HepG2 (cell line): ENCODE data around the gene CAMTA1. TPM values are rescaled to one million over a fixed set of nuclear protein-coding genes. Genes with fewer than 3 reads are reported as not detected.

ENCODE experiments used
- CHD2 ChIP-seq: IDR thresholded peaks from 2 replicates; pipeline ENCODE4 v1.6.1; 2011; ENCODE audit warnings: low read depth, low read length, improper control_type of control experiment
- FOXA1 ChIP-seq, 2 experiments: fragments of 450-650 bp in 1 of 2; sonication (generic) in 1 of 2; formaldehyde crosslinking in 1 of 2; IDR thresholded peaks; 2 replicates each; pipeline versions ENCODE4 v1.4.0 to v1.6.1; 2016 to 2020; ENCODE audit warnings: missing genetic modification reagents in 1 of 2
- FOXJ3 ChIP-seq: sonication (generic); formaldehyde crosslinking; IDR thresholded peaks from 2 replicates; pipeline ENCODE4 v1.4.0; 2020; ENCODE audit warnings: missing genetic modification reagents, mild to moderate bottlenecking, borderline replicate concordance
- HCFC1 ChIP-seq: fragments of 150-350 bp; IDR thresholded peaks from 2 replicates; pipeline ENCODE4 v1.6.1; 2014; ENCODE audit warnings: low read depth, low read length
- NFKB2 ChIP-seq: sonication (generic); formaldehyde crosslinking; IDR thresholded peaks from 2 replicates; pipeline ENCODE4 v1.4.0; 2020; ENCODE audit warnings: missing genetic modification reagents, borderline replicate concordance
- SNAPC2 ChIP-seq: sonication (generic); formaldehyde crosslinking; IDR thresholded peaks from 2 replicates; pipeline ENCODE4 v1.8.1; 2022; ENCODE audit warnings: mild to moderate bottlenecking, missing genetic modification reagents
- TBX2 ChIP-seq: sonication (generic); formaldehyde crosslinking; IDR thresholded peaks from 2 replicates; pipeline ENCODE4 v1.5.0; 2020; ENCODE audit warnings: missing genetic modification reagents, mild to moderate bottlenecking, borderline replicate concordance
- ZEB1 ChIP-seq: IDR thresholded peaks from 2 replicates; pipeline ENCODE4 v1.6.1; 2012; ENCODE audit warnings: mild to moderate bottlenecking, low read depth, inconsistent platforms; ENCODE audit not compliant: insufficient replicate concordance
- ZNF549 ChIP-seq: sonication (generic); formaldehyde crosslinking; IDR thresholded peaks from 2 replicates; pipeline ENCODE4 v1.5.0; 2020; ENCODE audit warnings: missing genetic modification reagents
- polyA plus RNA-seq, 8 experiments: library from polyadenylated mRNA; depleted of rRNA in 3 of 8; stranded (reverse) in 7 of 8; unstranded in 1 of 8; fragments of >200 nt; fragmentation: Illumina TruSeq in 4 of 8; extraction: Trizol in 4 of 8; gene quantifications; 2 replicates each; pipeline versions ENCODE4 v1.2.1 to v1.2.3, GENCODE V29; 2011 to 2016; ENCODE audit warnings: low read depth in 4 of 8, missing spikeins in 1 of 8, mixed read lengths in 1 of 8; ENCODE audit not compliant: insufficient read depth in 1 of 8
- total RNA-seq, 5 experiments: library from RNA; depleted of rRNA; stranded (reverse); fragments of >200 nt; fragmentation: Illumina TruSeq; extraction: Trizol; gene quantifications; 2 replicates each; pipeline ENCODE4 v1.2.3, GENCODE V29; 2016; ENCODE audit warnings: low read depth in 1 of 5
- TF ChIP-seq, protein P1 (sequence below): IDR thresholded peaks from 2 replicates; pipeline ENCODE4 v1.6.1; 2016; ENCODE audit warnings: low read depth, missing genetic modification reagents, missing compliant biosample characterization
- TF ChIP-seq, protein P2 (sequence below): sonication (generic); formaldehyde crosslinking; IDR thresholded peaks from 2 replicates; pipeline ENCODE4 v1.9.0; 2021; ENCODE audit warnings: missing genetic modification reagents, borderline replicate concordance

CAMTA1 gene
- total and polyA plus RNA-seq, 2 of the 13 experiments (the other 11 are each of a cell fraction or from before 2014, with no cell fraction given): 25.0 to 36.4 TPM

DNA sequence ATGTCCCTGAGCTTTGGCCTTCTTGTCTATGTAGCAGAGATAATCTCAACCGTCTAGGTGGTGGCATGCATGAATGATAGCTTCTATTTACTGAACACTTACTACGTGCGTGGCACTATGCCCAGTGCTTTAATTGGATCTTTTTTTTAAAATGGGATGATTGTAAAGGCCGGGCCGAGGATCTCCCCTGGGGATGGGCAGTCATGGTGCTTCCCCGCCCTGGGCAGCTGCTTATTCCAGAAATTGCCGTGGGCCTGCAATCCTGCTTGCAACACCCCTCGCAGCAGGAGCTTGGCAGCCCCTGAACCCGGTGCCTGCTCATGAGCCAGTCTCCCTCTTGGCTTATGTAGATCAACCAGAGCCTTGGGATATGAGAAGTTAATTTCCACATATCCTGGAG lies 360.7 kb downstream of the CAMTA1 start (continued):
- TF ChIP-seq, protein P1, sequence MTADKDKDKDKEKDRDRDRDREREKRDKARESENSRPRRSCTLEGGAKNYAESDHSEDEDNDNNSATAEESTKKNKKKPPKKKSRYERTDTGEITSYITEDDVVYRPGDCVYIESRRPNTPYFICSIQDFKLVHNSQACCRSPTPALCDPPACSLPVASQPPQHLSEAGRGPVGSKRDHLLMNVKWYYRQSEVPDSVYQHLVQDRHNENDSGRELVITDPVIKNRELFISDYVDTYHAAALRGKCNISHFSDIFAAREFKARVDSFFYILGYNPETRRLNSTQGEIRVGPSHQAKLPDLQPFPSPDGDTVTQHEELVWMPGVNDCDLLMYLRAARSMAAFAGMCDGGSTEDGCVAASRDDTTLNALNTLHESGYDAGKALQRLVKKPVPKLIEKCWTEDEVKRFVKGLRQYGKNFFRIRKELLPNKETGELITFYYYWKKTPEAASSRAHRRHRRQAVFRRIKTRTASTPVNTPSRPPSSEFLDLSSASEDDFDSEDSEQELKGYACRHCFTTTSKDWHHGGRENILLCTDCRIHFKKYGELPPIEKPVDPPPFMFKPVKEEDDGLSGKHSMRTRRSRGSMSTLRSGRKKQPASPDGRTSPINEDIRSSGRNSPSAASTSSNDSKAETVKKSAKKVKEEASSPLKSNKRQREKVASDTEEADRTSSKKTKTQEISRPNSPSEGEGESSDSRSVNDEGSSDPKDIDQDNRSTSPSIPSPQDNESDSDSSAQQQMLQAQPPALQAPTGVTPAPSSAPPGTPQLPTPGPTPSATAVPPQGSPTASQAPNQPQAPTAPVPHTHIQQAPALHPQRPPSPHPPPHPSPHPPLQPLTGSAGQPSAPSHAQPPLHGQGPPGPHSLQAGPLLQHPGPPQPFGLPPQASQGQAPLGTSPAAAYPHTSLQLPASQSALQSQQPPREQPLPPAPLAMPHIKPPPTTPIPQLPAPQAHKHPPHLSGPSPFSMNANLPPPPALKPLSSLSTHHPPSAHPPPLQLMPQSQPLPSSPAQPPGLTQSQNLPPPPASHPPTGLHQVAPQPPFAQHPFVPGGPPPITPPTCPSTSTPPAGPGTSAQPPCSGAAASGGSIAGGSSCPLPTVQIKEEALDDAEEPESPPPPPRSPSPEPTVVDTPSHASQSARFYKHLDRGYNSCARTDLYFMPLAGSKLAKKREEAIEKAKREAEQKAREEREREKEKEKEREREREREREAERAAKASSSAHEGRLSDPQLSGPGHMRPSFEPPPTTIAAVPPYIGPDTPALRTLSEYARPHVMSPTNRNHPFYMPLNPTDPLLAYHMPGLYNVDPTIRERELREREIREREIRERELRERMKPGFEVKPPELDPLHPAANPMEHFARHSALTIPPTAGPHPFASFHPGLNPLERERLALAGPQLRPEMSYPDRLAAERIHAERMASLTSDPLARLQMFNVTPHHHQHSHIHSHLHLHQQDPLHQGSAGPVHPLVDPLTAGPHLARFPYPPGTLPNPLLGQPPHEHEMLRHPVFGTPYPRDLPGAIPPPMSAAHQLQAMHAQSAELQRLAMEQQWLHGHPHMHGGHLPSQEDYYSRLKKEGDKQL (CRISPR knock-in tag): no peak
- TF ChIP-seq ZEB1 (no peak), ZNF549 (no peak), FOXJ3 (CRISPR knock-in tag) (no peak), FOXA1 (IDR thresholded peaks at IDR 0.05) (no peak), FOXA1 (CRISPR knock-in tag; IDR thresholded peaks at IDR 0.05) (no peak), SNAPC2 (CRISPR knock-in tag) (no peak), CHD2 (no peak), TBX2 (no peak), NFKB2 (CRISPR knock-in tag) (no peak), HCFC1 (no peak)
- TF ChIP-seq, protein P2, sequence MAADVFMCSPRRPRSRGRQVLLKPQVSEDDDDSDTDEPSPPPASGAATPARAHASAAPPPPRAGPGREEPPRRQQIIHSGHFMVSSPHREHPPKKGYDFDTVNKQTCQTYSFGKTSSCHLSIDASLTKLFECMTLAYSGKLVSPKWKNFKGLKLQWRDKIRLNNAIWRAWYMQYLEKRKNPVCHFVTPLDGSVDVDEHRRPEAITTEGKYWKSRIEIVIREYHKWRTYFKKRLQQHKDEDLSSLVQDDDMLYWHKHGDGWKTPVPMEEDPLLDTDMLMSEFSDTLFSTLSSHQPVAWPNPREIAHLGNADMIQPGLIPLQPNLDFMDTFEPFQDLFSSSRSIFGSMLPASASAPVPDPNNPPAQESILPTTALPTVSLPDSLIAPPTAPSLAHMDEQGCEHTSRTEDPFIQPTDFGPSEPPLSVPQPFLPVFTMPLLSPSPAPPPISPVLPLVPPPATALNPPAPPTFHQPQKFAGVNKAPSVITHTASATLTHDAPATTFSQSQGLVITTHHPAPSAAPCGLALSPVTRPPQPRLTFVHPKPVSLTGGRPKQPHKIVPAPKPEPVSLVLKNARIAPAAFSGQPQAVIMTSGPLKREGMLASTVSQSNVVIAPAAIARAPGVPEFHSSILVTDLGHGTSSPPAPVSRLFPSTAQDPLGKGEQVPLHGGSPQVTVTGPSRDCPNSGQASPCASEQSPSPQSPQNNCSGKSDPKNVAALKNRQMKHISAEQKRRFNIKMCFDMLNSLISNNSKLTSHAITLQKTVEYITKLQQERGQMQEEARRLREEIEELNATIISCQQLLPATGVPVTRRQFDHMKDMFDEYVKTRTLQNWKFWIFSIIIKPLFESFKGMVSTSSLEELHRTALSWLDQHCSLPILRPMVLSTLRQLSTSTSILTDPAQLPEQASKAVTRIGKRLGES: no peak
